BJ (cell line): Measurements from ENCODE around the gene PARP6. TPM values are rescaled to one million over a fixed set of nuclear protein-coding genes. Genes with fewer than 3 reads are reported as not detected.

Experiments used
- CTCF ChIA-PET: fragments of 350-600 bp; formaldehyde crosslinking; extraction: SDS; loops from one replicate; lab custom pipeline; 2021; ENCODE audit warnings: antibody characterized with exemption, inconsistent platforms; lab: Yijun Ruan, JAX
- POLR2A ChIA-PET: fragments of 300-600 bp; sonication (Branson Sonifier 250); formaldehyde crosslinking; extraction: SDS; loops from one replicate; lab custom pipeline; 2021; ENCODE audit warnings: antibody characterized with exemption; lab: Charles Lee
- DNase-seq: peaks from one replicate; pipeline ENCODE4 v3.0.0-alpha.2; 2011; ENCODE audit warnings: low read depth
- H3K27me3 ChIP-seq: 2 replicates; pipeline ENCODE4 v1.6.0; 2011; ENCODE audit warnings: low read length; ENCODE audit not compliant: control insufficient read depth, insufficient read depth
- H3K36me3 ChIP-seq: 2 replicates; pipeline ENCODE4 v1.5.1; 2011; ENCODE audit warnings: low read length; ENCODE audit not compliant: control insufficient read depth, insufficient read depth
- H3K4me3 ChIP-seq: 2 replicates; pipeline ENCODE4 v1.5.1; 2011; ENCODE audit warnings: low read depth, mild to moderate bottlenecking, control low read depth, low read length
- CTCF ChIP-seq: IDR thresholded peaks from 2 replicates; pipeline ENCODE4 v1.5.1; 2011; ENCODE audit warnings: low read depth, mild to moderate bottlenecking, control low read depth, inconsistent platforms, low read length, moderate library complexity; ENCODE audit not compliant: insufficient read depth
- polyA plus RNA-seq: library from polyadenylated mRNA; depleted of rRNA; stranded (reverse); fragments of >200 nt; gene quantifications from 2 replicates; pipeline ENCODE4 v1.2.3, GENCODE V29; 2011

Gene PARP6
- polyA plus RNA-seq, 1 experiment, result 73.4 TPM

DNA sequence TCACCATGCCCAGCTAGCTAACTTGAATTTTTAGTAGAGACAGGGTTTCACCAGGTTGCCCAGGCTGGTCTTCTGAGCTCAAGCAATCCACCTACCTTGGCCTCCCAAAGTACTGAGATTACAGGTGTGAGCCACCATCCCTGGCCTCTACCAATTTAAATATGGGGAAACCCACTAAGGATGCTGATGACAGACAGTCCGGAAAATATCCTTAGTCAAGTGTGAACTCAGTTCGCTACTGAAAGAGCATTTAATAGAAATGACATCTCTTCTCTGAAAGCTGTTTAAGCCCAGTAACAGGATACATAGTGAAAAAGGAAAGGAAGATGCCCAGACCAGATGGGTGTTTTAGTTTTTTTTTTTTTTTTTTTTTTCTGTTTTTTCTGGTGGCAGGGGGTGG, 67.1 kb downstream of the PARP6 start:
- TF ChIP-seq CTCF, result no peak
- peaks cover 81% of the 10 kb centered on the region for H3K36me3 ChIP-seq
- no peak for DNase-seq
- H3K4me3 ChIP-seq, result no peak overlapping the region
- ChIA-PET POLR2A (no interaction called here), CTCF (no interaction called here)
- no peaks in the 10 kb centered on the region for H3K27me3 ChIP-seq

DNA sequence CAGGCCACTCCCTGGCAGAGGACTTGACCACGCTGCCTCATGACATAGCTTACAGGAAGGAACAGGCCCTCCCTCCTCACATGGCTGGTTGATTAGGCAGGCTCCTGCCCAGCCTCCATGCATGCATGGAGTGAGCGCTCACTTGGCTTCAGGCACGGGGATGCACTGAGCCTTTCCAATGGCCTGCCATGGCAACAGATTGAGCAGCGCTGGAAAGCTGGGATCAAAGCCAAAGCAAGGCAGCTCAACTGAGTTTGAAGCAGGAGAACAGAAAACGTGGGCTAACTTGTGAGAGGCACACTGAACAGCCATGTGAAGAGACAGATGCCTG, 68.9 kb downstream of the PARP6 start:
- no peak for TF ChIP-seq CTCF
- Histone ChIP-seq H3K4me3 (no peak overlapping the region), H3K27me3 (no peaks in the 10 kb centered on the region), H3K36me3 (peaks cover 88% of the 10 kb centered on the region)
- peak; percentile 48 for DNase-seq
- POLR2A ChIA-PET, result no interaction called here
- CTCF ChIA-PET, result interaction anchor here (0.7 to 1.8 kb wide), 4 partner anchors 14 to 81 kb away, joined by 3 to 7 read pairs (median 3); no protein-coding TSS in a partner anchor

DNA sequence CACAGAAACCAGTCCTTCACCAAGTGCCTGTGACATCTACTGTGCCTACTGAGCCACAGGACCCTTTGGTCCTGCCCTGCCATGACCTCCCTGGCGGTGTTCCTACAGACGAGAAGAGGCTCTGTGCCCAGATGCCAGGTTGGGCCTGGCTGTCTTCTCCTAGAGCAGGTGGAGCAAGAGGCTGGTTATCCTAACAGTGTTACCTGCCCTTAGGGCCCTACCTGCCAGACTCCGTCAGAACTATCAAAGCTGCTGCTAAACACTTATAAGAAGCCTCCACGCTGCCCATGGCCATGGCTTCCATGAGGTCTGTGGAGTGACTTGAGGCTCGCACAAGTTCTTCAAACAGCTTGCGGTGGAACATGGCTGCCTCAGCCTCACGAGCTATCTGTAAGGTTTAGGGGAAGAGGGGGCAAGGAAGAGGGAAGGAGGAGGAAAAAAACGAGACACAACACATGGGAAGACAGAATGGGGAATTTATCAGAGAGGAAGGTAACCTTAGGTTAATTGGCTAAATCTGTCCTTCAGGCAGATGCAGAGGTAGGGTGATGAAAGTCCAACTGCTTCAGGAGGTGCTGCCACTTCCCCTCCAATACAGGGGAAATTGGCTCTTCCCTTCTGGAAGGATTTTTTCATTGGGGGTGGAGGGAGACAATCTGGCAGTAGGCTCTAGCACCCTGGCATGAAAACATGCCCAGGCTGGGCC, 69.4 kb downstream of the PARP6 start:
- ChIA-PET POLR2A (no interaction called here), CTCF (interaction anchor here (1.1 to 1.8 kb wide), 3 partner anchors 14 to 28 kb away, joined by 3 to 7 read pairs (median 3); no protein-coding TSS in a partner anchor)
- TF ChIP-seq CTCF, result no peak
- no peaks in the 10 kb centered on the region for H3K27me3 ChIP-seq
- H3K4me3 ChIP-seq, result no peak overlapping the region
- H3K36me3 ChIP-seq, result peaks cover 83% of the 10 kb centered on the region
- no peak for DNase-seq

DNA sequence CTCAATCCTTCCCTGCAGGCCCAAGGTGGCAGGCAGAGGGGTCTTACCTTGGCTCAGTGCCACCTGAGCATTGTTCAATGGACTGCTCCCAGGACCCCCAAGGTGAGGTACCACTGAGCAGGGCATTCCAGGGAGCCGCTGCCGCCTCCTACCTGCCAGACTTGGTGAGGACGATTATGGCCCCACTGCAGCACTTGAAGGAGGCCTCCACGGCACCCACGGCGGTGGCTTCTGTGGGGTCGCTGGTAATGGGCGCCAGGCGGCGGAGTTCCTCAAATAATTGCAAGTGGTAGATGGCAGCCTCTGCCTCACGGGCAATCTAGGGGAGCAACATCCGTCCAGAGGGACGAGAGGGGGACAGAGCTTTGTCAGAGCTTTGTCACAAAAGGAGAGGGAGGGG, 70.1 kb downstream of the PARP6 start:
- ChIA-PET POLR2A (no interaction called here), CTCF (interaction anchor here (0.9 to 1.8 kb wide), 3 partner anchors 15 to 28 kb away, joined by 3 to 7 read pairs (median 3); no protein-coding TSS in a partner anchor)
- Histone ChIP-seq H3K27me3 (no peaks in the 10 kb centered on the region), H3K4me3 (no peak overlapping the region), H3K36me3 (peaks cover 77% of the 10 kb centered on the region)
- no peak for TF ChIP-seq CTCF
- DNase-seq, result no peak

GRCh38 chr15:72201391-72201921, 70.9 kb downstream of the PARP6 start:
- peaks cover 68% of the 10 kb centered on the region for H3K36me3 ChIP-seq
- TF ChIP-seq CTCF, result no peak
- CTCF ChIA-PET, result interaction anchor here (0.8 to 2.8 kb wide), 6 partner anchors 14 to 83 kb away, joined by 3 to 16 read pairs (median 7); no protein-coding TSS in a partner anchor
- no peak overlapping the region for H3K4me3 ChIP-seq
- no peak for DNase-seq
- H3K27me3 ChIP-seq, result no peaks in the 10 kb centered on the region
- POLR2A ChIA-PET, result no interaction called here
